ENCODE results near the gene TCL1B.
A peak's percentile ranks its signal among the peaks of the same experiment; 100 is the strongest.
"Not testable (repeated sequence)": the region's sequence is repeated elsewhere in the genome, so short reads cannot be mapped to it uniquely, and the experiment has no call there.

The TCL1B gene

GRCh38 chr14:95685978-95686922, at the start of gene TCL1B:
Gene TCL1B (plus strand): TSS chr14:95686426. CDS start chr14:95686468, 42 bp downstream.
- no peak for DNase-seq

GRCh38 chr14:95644981-95645380, 41.2 kb upstream of the TCL1B start:
- no peak for DNase-seq

GRCh38 chr14:95645389-95645996, 40.7 kb upstream of the TCL1B start:
- DNase-seq: no peak

- no peak for DNase-seq
Observed at GRCh38 chr14:95647926-95648325, 38.3 kb upstream of the TCL1B start.

GRCh38 chr14:95649230-95649629, 37.0 kb upstream of the TCL1B start:
- no peak for DNase-seq

DNA sequence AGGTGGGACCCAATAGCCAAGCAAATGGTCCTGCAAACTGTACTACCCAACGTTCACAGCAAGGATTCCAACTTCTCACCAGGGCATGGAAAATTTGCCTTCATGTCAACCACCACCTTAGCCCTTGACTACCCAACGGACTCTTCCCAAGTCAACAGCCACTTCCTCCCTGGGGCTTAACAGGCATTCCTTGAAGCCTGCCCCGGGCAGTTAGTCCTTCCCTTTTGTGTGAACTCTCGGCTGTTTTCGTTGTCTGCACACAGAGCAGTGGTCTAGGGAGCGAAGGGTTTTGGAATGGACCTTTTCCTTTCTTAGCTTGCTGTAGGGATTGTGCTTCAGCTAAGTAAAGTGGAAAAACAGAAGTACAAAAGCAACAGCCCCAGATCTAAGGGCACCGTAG, 35.2 kb upstream of the TCL1B start:
- no peak for DNase-seq

DNA sequence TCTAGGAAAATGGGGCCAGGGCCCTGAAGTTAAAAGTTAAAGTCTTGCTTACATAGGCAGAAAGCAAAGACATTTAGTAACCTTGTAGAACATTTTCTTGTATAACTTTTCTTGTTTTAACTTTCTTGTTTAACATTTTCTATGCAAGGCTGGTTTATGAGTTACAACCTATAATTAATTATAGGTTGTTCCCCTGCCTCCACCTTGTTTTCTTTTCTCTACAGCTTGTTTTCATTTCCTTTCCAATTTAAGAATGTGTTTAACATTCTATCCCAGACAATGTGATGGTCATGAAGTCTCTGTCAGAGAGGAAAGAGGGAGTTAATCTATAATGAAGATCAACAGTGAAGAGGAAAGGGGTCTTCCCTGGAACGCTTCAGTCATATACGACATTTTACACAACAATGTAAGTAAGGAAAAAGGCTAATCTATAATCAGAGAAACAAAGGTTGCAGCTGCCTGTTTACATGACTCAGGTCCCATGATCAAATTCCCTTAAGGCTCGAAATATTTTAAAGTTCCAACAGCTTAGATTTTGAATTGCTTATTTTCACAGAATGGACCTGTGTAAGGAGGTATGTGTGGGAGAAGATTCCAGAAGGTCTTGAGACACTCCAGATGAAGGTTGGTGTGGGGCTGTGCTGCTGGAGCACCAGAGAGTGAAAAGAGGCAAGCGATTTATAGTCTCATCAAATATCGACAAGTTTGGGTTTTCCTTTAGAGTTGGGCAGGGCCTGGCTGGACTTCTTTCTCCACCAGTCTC, 34.2 kb upstream of the TCL1B start:
- no peak for DNase-seq

DNA sequence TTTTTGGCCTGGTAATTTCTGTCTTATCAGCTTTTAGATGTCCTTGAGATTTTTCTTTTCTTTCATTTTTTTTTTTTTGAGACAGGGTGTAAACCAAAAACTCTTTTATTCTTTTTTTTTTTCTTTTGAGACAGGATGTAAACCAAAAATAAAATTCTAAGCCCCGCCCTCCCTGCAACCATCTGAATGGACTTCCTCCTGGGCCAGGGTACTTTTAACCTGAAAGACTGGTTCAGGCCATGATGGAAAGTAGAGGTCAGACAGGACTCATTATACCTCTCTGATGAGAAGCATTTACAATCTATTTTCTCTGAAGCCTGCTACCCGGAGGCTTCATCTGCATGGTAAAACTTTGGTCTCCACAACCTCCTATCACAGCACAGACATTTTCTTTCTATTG, 33.5 kb upstream of the TCL1B start:
- no peak for DNase-seq

DNA sequence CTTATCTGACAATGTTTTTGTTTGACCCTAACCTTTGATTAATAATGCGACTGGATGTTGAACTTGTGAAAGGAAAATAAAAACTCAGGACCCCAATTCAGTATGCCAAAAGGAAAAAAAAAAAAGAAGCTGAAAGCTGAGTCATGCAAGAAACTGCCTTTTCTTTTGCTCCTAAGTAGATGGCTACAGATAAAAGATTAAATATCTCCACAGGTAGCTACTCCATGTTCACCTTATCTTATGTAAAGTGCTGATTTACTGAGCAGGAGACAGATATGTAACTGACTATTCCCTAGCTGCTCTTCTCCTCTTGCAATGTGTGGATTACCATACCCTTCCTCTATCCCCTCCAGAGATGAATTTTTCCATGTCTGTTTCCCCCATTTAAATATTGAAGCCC, 30.8 kb upstream of the TCL1B start:
- DNase-seq: no peak

- no peak for DNase-seq
Observed at GRCh38 chr14:95656634-95657033, 29.6 kb upstream of the TCL1B start.

- no peak for DNase-seq
Observed at GRCh38 chr14:95657454-95657853, 28.8 kb upstream of the TCL1B start.

DNA sequence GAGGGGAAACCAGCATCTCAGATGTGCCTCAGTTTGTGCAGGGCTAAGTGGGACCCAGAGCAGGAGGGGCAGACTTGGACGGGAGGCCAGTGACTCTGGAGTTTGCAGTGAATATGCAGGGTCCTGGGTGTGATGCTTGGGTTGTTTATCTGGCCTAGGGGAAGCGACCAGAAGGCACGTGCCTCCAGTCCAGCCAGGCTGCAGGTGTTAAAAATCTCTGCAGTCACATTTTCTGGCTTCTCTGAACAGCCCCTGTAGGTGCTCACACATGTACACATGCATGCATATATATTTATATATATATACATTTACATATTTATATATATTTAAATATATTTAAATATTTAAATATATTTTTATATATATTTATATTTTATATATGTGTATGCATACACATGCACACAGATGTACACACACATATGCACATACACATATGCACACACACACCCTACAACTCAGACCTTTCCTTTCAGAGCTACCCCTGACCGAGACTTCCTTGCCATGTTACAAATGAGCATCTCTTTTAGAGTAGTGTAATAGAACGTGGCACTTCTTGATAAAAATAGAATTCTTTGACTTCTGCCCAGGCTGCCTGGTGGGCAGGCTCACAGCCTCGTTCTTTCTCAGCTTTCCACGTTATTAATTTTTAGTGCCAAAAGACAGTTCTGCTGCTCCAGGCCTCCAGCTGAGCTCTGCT, 26.8 kb upstream of the TCL1B start:
- DNase-seq: no peak

- DNase-seq: no peak
Observed at GRCh38 chr14:95659990-95660385, 26.2 kb upstream of the TCL1B start.

GRCh38 chr14:95660651-95661515, 25.3 kb upstream of the TCL1B start:
- no peak for DNase-seq

DNA sequence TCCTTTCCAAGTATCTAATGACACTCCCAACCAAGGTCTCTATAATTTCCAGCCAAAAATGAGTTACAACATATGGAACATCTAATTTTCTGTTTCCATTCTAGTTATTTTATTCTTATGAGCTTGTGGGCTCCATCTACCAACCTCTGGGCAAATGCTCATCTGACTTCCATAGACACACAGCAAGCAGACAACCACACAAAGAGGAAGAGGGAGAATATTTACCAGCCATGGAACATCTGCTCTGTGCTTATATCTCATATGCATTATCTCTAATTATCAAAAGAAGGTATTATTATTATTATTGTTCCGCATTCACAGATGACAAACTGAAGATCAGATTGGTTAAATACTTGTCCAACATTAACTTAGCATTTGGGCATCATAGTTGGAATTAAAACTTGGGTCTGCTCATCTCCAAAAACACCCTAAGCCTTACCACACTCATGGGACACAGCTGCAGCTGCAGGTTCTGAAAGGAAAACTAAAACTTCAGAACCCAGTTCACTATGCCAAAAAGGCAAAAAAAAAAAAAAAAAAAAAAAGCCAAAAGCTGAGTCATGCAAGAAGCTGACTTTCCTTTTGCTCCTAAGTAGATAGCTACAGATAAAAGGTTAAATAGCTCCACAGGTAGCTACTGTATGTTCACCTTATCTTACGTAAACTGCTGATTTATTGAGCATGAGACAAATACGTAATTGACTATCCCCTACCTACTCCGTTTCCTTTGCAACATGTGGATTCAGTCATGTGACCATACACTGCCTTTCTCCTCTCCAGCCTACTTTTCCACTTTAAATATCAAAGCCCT, 23.6 kb upstream of the TCL1B start:
- DNase-seq: no peak

DNA sequence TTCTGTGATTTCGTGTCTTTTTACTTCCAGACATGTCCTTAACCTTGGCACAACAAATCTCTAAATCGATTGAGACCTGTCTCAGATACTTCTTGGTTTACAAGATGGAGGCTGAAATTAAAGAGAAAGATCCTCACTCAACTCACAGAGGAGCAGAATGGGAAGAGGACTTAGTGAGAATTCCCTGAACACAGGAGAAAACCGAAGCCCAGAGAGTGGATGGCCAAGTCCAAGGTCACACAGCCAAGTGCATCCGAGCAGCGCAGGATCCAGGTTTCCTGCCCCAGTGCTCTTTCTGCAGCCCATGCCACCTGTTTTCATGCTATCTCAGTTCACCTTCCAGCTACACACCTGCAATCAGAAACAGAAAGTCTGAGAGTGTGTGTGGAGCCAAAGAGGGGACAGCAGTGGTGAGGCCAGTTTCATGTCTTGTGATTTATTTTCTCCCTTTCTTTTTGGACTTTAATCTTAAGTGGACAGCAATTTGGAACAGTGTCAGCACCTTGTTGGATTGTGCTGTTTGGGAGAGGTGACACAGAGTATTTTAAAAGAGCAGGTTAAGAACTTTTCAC, 22.9 kb upstream of the TCL1B start:
- no peak for DNase-seq

GRCh38 chr14:95664066-95664465, 22.2 kb upstream of the TCL1B start:
- DNase-seq: peak; percentile 90

DNA sequence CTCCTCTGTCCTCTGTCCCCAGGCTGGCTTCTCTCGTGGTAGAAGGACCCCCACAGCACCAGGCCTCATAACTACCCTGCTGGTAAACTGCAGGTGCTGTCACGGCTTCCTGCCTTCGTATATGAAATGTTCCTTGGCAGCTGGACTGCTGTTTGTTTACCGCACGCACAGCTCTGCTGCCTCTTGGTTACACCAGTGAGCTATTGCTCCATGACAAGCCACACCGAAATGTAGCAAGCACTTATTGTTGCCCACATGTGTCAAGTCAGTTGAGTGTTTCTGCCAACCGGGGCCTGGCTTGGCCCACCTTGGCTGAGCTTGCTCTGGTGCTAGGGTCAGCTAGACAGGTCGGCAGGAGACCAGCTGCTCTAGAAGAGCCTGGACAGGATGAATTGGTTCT, 21.7 kb upstream of the TCL1B start:
- DNase-seq: peak; percentile 90

GRCh38 chr14:95665530-95665929, 20.7 kb upstream of the TCL1B start:
- not testable (repeated sequence) for DNase-seq

DNA sequence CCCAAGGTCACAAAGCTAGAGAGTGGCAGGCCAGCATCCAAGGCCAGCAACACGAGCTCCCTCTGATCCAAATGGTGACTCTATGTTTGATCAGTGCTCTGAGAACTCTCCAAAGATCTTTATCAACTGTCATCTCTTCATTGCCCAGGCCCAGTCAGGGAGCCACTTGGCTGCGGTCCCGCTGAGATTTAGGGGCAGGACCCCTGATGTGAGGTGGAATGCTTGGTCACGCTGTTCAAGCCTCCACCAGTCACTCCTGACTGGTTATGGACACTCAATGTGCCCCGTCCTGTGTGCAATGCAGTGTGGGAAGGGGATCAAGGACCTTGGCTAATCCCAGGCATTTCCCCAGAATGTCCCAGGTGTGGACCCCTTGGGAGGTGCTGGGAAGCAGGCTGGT, 19.8 kb upstream of the TCL1B start:
- peak; percentile 37 for DNase-seq

DNA sequence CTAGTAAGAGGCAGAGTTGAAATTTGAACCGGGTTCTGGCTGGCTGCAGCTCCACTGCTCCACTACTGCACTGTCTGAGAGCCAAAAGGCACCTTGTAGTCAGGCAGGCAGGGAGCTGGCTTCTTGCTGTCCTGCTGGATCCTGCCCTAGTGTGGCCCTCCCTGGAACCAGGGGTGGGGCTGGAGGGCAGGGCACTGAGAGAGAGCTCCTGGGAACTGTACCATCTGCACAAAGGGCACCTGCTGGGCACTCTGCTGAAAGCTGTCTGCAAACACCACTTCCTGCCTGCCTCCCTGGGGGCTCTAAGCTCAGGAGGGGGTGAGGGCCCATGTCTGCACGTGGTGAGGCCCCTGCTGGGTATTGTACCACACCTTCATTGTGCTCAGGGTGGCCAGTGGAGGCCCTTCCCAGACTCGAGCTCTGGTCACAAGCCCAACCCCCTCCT, 19.0 kb upstream of the TCL1B start:
- peak; percentile 77 for DNase-seq

All from DMS79 treated with DMSO at 0.1 percent for 48 hours (cell line).